Amniotic epithelial cell (primary cell): ENCODE data around the gene PRM3.
A peak's percentile ranks its signal among the peaks of the same experiment; 100 is the strongest.

Experiments
- DNase-seq: peaks from one replicate; pipeline ENCODE4 v3.0.0-alpha.2; 2010; ENCODE audit warnings: low read depth

The PRM3 gene

GRCh38 chr16:11242658-11243057, 30.8 kb downstream of the PRM3 start:
- DNase-seq = no peak

- DNase-seq = no peak
Observed at GRCh38 chr16:11241480-11242204, 31.8 kb downstream of the PRM3 start.

DNA sequence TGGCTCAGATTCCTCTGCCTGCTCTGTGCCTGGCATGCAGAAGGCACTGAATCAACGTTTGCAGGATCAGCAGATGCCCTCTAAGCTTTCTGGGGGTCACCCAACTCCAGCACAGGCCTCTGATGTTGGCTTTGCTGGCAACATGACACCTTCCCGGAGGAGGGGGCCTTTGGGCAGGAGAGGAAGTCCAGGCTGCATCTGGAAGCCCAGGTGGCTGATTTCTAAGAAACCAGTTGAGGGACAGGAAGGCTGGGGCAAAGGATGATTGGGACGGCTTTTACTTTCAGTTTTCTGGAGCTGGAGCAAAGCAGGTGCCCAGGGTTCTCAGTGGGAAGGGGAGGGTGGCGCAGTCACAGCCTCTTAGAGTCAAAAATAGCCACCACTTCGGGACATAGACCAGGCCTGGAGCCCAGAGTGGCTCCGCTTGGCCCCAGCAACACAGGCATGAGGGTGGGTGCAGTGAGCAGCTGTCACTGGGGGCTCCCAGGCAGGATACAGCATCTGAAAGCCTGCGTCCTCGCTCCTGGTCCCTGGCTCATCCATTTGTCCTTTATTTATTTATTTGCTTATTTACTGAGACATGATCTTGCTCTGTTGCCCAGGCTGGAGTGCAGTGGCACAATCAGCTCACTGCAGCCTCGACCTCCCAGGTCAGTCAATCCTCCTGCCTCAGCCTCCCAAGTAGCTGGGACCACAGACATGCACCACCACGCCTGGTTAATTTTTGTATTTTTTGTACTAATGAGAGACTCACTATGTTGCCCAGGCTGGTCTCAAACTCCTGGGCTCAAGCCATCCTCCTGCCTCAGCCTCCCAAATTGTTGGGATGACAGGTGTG, 32.6 kb downstream of the PRM3 start:
- no peak for DNase-seq

DNA sequence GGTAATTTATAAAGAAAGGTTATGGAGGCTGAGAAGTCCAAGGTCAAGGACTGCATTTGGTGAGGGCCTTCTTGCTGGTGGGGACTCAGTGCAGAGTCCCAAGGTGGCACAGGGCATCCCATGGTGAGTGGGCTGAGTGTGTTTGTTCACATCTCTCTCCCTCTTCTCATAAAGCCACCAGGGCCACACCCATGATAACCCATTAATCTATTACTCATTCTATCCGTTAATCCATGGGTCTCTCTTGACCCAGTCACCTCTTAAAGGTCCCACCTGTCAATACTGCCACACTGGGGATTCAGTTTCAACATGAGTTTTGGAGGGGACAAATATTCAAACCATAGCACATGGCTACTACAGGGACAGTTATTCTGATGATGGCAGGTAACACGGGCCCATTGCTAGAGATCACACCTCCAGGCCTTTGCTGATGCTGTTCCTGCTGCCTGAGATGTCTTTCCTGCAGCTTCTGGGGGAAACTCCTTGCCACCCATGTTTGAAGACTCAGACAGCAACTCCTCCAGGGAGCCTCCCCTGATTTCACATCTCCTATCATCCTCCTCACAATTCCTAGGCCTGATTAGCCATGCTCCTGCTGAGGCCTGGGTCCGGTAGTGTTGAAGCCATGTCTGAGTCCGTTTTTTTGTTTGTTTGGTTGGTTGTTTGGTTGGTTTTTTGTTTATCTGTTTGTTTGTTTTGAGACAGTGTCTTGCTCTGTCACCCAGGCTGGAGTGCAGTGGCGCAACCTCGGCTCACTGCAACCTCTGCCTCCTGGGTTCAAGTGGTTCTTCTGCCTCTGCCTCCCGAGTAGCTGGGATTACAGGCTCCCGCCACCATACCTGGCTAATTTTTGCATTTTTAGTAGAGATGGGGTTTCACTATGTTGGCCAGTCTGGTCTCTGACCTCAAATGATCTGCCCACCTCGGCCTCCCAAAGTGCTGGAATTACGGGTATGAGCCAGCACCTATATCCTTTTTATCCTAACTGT, 33.5 kb downstream of the PRM3 start:
- no peak for DNase-seq

DNA sequence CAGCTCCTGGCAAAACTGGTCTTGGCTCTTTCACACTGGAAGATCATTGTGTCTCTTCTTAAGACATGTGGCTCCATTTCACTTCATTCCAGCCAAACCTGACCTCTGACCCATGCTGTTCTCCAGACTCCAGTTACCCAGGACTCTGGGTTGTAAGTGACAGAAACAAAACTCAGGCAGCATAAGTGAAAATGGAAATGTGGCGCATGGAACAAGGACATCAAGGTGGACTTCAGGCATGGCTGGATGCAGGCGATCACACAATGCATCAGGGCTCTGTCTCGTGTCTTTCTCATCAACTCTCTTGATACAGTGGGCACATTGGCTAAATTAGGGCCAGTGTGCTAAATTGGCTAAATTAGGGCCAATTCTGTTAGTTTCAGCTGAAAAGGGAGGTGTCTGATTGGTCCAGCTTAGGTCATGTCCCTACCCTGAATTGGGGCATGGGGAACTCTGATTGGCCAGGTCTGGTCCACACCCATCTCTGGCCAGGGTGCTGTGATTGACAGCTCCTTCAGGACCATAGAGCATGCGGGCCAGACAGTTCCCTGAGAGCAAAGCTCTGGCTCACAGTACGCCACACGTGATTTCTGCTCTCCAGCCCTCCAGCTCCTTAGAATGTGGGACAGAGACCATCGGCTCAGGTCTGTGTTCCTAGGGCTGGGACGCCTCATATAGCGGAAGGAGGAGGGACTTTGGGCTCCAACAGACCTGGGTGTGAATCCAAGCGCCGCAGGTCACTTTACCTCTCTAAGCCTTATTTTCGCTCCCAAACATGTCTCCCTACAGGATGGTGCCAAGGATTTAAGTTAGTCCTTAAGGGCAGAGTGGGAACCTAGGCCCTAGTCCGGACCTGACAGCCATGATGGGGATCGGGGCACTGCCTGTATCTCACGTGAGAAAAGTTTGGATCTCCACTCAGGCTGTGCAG, 34.9 kb downstream of the PRM3 start:
- no peak for DNase-seq

DNA sequence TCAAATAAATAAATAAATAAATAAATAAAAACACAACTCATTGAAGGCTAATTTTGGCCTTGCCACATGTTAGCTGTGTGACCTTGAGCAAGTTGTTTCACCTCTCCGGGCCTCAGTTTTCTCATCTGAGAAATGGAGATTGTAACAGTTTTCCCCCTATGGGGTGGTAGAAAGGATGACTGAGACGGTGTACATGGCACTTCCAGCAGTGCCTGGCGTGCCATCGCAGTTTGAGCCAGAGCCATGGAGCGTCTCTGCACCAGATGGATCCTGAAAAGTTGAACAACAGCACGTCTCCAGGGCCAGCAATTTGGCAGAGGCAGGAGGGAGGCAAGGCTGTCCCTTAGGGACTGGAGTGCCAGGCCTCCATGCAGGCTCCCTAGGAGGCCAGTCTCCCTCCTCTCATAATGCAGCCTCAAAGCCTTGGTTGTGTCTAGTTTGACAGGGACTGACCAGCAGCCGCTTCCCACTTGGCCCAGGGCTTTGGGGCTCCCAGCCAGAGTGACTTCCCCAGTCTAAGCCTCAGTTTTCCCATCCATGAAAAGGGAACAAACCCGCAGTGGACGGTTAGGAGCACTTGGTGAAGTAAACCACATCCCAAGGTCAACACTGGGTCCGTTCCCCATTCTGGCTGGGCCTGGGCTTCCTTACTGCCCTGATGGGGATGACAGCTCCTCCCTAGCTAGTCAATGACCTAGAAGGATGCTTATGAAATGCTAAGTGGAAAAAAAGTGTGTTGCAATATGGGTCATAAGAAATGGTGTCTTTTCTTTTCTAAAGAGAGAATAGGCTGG, 36.8 kb downstream of the PRM3 start:
- DNase-seq = peak; percentile 68

DNA sequence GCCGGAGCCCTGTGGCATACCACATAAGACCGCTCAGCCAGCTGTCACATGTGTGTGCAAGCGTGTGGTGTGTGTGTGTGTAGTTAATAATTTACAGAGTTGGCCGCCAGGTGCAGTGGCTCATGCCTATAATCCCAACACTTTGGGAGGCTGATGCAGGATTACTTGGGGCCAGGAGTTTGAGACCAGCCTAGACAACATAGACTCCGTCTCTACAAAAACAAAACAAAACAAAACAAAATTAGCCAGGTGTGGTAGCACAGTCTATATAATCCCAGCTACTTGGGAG, 37.8 kb downstream of the PRM3 start:
- no peak for DNase-seq

DNA sequence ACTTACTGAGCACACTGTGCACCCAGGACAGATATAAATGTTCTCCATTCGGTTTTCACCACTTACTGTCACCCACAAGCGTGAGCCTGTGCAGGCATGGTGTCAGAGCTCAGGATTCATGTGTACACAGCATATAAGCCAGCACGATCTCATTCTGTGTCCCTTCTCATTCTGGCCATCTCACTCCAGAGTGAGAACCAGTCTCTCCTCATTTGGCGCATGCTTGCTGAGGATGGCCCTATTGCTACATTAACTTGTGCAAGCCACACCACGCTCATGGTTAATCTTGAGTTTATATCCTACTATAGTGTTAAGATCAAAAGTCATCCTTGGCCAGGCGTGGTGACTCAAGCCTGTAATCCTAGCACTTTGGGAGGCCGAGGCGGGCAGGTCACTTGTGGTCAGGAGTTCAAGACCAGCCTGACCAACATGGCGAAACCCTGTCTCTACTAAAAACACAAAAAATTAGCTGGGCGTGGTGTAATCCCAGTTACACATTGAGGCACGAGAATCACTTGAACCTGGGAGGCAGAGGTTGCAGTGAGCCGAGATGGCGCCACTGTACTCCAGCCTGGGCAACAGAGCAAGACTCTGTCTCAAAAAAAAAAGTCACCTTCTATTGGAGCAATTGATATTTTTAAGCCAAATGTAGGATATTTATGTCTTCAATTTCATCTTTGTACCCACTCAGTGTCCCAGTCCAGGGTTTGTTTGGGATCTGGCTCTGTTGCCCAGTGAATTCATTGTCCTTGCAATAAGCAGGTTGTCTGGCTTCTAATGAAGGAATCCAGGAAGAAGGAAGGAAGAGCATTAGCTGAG, 38.3 kb downstream of the PRM3 start:
- peak; percentile 84 for DNase-seq

- no peak for DNase-seq
Observed at GRCh38 chr16:11233727-11234376, 39.6 kb downstream of the PRM3 start.

- DNase-seq = no peak
Observed at GRCh38 chr16:11232852-11233726, 40.3 kb downstream of the PRM3 start.

DNA sequence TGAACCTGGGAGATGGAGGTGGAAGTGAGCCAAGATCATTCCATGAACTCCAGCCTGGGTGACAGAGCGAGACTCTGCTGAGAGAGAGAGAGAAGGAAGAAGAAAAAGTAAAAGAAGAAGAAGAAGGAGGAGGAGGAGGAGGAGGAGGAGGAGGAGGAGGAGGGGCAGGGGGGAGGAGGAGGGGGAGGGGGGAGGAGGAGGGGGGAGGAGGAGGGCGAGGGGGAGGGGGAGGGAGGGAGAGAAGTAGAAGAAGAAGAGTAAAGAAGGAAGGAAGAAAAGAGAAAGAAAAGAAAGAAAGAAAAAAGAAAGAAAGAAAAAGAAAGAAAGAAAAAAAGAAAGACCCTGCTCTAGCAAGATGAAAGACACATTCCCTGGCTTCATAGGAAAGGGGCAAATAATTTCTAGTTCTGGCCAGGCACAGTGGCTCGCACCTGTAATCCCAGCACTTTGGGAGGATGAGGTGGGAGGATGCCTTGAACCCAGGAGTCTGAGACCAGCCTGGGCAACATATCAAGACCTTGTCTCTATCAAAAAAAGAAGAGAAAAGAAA, 41.1 kb downstream of the PRM3 start:
- DNase-seq = no peak

- DNase-seq = no peak
Observed at GRCh38 chr16:11231367-11231970, 42.0 kb downstream of the PRM3 start.

GRCh38 chr16:11229906-11230305, 43.5 kb downstream of the PRM3 start:
- DNase-seq = no peak

DNA sequence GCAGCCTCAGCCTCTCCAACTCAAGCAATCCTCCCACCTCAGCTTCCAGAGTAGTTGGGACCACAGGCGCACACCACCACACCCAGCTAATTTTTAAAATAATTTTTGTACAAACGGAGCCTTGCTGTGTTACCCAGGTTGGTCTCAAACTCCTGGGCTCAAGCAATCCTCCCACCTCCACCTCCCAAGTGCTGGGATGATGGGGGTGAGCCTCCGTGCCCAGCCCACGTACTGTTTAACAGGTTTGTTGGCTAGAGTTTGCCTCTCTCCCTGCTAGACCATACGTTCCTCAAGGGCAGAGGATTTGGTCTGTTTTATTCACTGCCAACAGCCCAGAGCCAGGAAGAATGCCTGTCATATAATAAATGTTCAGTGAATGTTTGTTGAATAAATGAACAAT, 44.0 kb downstream of the PRM3 start:
- no peak for DNase-seq

DNA sequence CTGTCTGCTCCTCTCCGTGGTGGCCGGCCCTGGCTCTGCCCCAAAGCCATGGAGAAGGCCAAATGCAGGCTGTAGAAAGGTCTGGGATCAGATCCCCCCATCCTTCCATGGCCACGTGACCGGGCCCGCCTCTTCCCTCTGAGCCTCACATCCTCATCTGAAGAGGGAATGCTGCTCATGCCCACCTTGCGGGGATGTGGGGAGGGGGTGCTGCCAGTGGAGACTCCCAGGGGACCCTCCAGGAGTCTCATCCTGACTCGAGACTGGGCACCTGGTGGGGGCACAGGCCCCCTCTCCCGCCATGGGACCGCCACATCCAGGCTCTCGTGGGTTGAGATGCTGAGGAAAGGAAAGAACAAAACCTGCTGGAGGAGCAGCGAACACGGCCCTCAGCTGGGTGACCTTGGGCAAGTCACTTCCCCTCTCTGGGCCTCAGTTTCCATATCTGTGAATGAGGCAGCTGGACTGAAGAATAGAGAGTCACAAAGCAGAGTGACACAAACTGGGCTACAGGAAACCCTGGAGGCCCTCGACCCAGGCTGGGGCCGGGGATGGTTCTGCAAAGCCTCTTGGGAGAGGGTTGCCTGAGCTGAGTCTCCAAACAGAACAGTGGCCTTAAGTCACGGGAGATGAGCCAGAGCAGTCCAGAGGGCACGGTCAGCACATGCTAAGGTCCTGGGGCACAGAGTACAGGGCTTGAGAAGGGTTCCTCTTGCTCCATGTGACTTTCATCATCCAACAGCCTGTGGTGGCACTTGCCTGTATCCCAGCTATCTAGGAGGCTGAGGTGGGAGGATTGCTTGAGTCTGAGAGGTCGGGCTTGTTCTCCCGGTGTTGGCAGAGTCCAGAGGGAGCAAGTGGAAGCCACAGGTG, 47.5 kb downstream of the PRM3 start:
- DNase-seq = no peak

GRCh38 chr16:11224894-11225676, 48.3 kb downstream of the PRM3 start:
- DNase-seq = peak; percentile 17
